CD4-positive, alpha-beta T cell treated with Interleukin-4 for 4 hours (primary cell): ENCODE data around the gene NYAP1.
"Not testable (repeated sequence)": the region's sequence is repeated elsewhere in the genome, so short reads cannot be mapped to it uniquely, and the experiment has no call there.

Source experiments
- DNase-seq: peaks from one replicate; pipeline ENCODE4 v3.0.0-alpha.2; 2020

The NYAP1 gene

DNA sequence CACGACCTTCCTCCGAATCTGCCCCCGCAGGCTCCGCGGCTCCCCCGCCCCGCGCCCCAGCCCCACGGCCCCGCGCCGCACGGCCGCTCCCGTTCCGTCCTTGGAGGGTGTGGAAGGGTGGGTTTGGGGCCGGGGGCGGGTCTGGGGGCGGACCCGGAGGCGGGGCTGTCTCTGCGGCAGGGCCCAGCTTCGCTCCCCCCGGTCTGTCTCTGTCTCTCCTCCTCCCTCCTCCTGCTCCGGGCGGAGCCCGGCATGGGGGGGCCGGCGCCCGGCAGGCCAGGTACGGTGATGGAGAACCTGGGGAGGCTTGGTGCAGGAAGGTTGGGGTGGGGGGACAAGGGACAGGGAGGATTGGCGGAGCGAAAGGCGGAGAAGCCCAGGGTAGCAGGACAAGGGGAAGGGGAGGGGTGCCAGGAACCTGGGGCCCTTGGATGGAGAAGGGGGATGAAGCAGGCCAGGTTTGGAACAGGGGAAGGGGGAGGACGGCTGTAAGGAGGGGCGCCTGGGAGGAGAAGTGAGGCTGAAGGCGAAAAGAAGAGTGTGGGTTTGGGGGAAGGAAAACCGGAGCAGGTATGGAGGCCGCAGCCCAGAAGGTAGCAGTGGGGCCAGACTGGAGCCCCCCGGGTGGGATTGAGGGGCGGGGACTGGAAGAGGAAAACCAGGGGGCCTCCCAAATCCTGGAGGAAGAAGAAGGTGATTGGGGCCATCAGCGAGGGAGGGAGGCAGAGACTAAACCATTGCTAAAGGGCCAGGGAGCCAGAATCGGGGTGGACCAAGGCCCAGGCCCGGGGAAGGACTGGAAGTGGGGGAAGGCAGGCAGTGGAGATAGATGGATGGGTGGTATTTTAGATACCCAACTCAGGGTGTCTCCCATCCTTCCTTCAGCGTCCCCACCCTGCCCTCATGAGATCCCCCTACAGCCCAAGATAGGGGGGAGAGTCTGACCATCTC lies at the start of gene NYAP1:
NYAP1 (plus strand) TSS at position 206 of the 951 bp plus-strand sequence. CDS start 1,385 bp downstream, outside the sequence.
- peak; percentile 53 for DNase-seq

DNA sequence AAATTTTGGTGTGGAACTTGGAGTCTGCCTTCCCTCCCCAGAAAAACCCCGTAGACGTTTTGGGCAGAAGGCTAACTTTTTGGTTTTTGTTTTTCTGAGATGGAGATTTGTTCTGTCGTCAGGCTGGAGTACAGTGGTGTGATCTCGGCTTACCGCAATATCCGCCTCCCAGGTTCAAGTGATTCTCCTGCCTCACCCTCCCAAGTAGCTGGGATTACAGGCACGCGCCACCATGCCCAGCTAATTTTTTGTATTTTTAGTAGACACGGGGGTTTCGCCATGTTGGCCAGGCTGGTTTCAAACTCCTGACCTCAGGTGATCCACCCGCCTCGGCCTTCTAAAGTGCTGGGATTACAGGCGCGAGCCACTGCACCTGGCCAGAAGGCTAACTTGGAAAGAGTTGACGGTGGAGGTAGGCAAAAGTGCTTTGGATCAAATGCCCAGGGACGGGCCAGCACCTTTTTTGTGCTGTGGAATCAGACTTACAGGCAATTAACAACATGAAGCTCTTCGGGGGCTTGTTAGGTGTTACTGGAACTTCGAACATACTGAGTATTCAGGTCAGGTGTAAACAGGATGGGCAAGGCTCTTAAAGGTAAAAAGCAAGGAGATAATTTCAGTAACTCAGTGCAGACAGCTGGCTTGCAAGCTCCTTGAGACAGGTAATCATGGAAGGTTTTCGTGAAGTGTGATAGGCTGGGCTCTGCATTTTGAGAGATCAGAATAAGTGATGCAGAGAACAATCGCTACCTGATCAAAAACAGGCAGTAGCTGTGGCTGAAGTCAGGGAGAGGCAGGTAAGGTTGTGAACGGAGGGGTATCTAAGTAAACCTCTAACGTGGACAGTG lies 49.2 kb upstream of the NYAP1 start:
- DNase-seq: no peak

DNA sequence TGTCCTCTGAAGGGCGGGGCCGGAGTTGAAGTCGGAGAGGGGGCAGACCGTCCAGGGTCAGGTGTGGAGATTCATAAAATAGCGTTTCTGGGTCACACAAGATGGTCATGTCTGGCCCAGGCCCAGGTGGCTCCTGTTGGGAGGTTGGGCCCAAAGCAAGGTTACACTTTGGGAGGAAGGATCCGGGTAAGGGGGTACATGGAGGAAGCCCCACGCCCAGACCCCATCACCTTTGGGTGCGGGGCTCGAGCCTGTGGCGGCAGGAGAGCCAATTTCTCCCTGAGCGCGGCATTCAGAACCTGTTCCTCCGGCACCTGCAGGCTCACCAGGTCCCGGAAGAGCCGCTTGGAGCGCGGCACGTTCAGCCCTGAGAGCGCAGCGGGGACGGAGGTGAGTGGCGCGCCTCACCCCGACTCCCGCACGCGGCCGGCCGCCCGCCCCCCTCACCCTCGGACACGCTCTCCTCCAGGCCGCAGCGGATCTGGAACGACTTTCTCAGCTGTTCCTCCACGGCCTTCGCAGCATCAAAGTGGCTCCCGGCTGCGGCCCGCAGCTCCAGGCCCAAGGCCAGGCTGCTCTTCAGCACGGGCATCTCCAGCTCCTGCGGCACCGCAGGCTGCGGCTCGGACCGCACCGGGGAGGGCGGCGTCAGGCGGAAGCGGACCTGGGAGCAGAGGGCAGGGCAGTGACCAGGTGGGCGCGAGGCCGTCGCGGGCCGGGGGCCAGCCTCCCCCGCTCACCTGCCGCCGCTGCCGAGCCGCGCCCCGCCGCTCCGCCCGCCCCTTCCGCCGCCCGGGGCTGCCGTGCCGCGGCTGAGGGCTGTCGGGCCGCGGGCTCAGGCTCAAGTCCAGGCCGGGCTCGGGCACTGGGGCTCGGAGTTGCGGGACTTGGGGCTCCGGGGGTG lies 48.1 kb upstream of the NYAP1 start:
- DNase-seq: peak; percentile 29

DNA sequence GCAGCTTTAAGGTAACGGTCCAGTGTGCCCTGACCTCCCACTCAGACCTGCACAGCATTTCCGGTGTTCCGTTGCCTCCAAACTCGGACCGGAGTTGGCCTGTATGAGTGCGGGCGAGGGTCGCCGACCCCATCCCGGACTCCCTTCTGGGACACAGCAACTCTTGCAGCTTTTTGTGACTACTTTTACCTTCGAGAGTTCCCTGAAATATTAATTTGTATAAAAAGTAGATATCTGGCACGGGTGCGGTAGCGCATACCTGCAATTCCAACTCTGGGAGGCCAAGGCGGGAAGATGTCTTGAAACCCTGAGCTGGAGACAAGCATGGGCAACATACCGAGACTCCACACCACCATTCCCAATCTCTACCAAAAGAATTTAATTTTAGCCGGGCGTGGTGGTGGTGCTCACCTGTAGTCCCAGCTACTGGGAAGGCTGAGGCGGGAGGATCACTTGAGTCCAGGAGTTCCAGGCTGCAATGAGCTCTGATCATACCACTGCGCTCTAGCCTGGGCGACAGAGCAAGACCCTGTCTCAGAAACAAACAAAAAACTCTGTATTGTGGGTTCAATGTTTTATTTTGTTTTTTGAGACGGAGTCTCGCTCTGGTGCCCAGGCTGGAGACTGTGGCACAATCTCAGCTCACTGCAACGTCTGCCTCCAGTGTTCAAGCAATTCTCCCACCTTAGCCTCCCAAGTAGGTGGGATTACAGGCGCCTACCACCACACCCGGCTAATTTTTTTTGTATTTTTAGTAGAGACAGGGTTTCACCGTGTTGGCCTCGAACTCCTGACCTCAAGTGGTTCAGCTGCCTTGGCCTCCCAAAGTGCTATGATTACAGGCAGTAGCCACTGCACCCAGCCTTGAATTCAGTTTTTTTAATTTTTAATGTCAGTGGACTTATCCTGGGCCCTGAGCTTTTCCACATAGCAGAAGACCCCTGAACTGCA lies 46.3 kb upstream of the NYAP1 start:
- no peak for DNase-seq

DNA sequence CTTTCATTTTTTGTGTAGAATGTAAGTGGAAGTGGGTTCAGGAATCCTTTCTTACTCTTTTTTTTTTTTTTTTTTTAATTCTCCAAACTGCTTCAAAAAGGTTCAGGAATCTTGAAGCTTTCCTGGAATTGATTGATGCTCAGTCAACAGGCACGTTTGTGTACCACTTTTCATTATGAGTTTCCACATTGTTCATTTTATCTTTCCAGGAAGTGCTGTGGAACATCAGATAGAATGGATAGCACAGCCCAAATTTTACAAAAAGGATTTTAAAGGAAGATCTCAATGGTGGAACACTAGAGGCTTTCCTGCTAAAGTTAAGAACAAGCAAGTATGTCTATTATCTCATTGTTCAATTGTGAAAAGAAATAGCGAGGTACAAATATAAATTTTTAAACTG lies 45.6 kb upstream of the NYAP1 start:
- no peak for DNase-seq

DNA sequence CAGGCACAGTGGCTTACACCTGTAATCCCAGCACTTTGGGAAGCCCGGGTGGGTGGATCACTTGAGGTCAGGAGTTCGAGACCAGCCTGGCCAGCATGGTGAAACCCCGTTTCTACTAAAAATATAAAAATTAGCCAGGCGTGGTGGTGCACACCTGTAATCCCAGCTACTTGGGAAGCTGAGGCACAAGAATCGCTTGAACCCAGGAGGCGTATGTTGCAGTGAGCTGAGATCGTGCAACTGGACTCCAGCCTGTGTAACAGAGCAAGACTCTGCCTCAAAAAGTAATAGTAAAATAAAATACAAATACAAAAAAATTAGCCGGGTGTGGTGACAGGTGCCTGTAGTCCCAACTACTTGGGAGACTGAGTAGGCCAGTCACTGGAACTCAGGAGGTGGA lies 45.0 kb upstream of the NYAP1 start:
- not testable (repeated sequence) for DNase-seq

DNA sequence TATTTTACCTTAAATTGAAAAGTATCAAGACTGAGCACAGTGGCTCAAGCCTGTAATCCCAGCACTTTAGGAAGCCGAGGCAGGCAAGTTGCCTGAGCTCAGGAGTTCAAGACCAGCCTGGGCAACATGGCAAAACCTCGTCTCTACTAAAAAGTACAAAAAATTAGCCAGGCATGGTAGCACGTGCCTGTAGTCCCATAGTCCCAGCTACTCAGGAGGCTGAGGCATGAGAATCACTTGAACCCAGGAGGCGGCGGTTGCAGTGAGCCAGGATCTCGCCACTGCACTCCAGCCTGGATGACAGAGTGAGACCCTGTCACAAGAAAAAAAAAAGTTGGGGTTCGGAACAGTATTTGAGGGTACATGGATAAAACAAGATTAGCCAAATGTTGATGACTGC lies 44.5 kb upstream of the NYAP1 start:
- DNase-seq: not testable (repeated sequence)

DNA sequence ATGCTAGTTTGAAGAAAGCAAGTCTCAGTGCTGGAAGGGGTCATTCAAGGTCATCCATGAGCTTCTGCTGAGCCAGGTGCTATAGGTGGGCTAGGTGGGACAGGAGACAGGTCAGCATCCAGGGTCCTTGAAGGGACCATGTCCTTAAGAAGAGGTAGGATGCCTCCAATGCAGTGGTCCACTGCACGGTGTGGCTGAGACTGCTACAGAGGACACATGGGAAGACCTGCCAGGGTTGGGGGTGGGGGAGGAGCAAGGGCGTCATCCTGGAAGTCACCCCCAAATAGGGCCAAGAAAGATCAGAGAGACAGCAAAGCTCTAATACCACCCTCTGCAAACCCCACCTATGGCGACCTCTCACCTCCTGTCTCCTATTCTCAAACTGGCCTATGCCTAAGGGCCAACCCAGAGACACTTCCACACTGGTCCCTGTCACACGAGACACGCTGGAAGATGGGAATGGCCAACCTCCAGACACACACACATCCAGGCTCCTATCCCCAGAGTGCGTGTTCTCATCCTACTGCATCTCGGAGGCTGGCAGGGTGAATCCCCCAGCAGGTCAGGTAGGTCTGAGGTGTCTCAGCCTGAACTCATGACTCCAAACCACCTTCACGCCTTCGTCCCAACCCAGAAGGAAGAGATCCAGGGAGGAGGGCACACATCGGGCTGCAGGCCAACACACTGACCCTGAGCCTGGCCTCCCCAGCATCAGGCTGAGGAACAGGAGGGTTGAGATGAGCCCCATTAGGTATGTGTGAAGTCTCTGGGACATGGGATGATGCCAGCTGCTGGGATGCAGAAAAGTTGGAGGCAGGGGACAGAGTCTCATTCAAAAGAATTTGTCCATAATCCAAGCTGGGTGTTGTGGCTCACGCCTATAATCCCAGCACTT lies 41.8 kb upstream of the NYAP1 start:
- DNase-seq: no peak

DNA sequence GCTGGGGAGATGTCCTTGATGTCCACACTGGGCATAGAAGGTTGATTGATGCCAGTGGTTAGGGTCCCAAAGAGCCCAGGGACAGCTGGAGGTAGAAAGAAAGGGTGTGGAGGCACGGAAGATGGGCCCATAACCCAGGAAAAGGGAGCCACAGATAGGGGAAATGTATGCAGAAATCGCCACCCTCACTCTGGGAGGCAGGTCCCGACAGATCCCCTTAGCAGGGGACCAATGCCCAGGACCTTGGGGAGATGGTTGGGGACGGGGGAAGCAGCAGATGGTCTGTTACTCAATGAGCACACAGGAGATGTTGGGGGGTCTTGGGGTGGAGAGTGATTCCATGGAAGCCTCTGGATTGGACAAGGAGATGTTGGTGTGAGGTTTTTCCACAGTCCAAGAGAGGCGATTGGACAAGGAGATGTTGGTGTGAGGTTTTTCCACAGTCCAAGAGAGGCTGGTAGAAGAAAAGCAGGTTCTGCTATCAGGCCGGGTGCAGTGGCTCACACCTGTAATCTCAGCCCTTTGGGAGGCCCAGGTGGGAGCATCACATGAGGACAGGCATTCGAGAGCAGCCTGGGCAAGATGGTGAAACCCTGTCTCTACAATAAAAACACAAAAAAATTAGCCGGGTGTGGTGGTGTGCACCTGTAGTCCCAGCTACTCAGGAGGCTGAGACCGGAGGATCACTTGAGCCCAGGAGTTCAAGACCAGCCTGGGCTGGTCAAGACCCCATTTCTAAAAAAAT lies 40.5 kb upstream of the NYAP1 start:
- no peak for DNase-seq

DNA sequence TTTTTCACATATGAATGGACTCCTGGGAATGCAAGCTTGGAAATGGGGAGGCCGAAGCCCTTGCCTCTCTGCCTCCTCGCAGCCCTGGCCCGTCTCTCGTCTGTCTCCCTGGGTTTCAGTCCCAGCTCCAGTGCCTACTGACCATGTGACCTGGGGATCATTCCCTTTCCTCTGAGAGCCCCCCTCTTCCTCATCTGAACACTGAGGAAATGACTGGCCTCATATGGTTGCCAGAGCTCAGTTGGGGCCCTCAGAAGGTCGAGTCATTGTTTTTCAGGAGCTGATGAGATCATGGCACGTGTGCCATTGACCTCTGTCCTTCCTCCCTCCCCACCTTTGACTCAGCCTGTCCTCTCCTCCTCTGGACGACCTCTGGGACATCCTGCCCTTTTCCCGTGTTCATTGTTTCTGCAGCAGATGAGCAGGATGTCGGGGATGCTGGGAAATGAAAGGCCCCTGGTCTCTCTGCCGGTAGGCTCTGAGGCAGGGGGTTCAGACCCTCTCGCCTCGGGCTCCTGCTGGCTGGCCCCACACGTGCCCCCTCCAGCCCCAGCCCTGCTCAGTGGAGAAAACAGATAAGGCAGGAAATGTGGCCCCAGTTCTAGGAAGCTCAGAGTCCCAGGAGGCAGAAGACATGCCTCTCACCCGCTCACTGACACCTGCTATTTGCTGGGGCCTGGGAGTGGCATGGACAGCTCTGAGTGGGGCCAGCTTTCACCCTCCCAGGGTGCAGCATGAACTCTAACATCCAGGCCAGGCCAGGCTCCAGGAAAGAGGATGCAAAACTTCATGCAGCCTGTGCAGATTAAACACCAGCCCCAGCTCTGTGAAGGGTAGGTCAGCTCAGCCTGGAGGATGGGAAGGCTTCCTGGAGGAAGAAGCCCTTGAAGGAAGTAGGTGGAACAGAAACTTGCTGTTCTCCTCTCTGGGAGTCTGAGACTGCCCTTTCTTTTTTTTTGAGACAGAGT lies 39.1 kb upstream of the NYAP1 start:
- no peak for DNase-seq

DNA sequence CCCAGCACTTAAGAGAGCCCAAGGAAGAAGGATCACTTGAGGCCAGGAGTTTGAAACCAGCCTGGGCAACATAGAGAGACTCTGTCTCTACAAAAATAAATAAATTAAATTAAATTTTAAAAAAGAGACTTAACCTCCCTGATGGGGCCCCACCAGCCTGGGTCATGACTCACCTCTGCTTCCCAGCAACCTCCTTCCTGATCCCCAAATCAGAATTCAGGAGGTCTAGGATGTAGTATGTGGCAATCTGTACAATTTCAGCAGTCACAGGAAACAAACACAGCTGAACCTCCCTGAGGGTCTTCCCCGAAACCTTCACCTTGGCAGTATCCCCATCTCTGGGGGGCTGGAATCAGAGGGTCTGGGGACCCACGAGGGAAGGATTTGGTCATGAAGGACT lies 37.7 kb upstream of the NYAP1 start:
- DNase-seq: no peak

DNA sequence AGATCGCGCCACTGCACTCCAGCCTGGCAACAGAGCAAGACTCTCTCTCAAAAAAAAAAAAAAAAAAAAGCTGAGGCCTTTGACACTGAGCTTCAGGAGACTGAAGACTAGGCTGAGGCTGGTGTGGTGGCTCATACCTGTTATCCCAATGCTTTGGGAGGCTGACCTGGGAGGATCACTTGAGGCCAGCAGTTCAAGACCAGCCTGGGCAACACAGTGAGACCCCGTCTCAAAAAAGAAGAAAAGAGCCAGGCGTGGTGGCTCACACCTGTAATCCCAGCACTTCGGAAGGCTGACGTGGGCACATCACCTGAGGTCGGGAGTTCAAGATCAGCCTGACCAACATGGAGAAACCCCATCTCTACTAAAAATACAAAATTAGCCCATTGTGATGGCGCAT lies 36.4 kb upstream of the NYAP1 start:
- DNase-seq: not testable (repeated sequence)

DNA sequence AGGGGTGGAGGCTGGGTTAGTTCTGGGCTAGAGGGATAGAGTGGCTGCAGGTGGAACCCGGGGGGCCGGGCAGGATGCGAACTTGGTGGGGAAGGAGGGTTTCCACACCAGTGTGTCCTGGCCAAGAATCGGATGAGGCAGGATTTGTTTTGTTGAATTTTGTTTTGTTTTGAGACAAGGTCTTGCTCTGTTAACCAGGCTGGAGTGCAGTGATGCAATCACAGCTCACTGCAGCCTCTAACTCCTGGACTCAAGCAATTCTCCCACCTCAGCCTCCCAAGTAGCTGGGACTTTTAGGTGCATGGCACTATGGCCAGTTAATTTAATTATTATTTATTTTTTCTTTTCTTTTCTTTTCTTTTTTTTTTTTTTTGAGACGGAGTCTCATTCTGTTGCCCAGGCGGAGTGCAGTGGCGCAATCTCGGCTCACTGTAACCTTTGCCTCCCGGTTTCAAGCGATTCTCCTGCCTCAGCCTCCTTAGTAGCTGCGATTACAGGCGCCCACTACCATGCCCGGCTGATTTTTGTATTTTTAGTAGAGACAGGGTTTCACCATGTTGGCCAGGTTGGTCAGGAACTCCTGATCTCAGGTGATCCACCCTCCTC lies 34.4 kb upstream of the NYAP1 start:
- DNase-seq: no peak

DNA sequence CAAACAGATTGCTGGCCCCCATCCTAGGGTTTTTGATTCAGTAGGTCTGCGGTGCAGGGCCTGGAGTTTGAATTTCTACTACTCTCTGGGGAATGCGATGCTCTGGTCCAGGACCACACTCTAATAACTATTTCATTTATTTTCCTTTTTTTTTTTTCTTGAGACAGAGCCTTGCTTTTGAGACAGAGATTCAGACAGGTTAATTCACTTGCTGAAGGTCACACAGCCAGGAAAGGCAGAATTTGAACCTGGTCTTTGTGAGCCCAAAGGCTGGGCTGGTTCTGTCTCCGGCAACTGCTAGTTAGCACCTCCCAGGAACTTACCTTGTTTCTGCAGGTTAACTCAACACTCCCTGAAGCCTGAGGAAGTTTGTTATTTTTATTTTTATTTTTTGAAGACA lies 31.2 kb upstream of the NYAP1 start:
- no peak for DNase-seq

DNA sequence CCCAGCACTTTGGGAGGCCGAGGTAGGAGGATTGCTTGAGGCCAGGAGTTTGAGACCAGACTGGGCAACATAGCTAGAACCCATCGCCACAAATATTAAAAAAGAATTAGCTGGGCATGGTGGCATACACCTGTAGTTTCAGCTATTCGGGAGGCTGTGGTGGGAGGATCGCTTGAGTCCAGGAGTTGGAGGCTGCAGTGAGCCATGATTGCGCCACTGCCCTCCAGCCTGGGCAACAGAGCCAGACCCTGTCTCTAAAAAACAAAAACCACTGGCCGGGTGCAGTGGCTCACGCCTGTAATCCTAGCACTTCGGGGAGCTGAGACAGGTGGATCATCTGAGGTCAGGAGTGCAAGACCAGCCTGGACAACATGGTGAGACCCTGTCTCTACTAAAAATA lies 29.9 kb upstream of the NYAP1 start:
- not testable (repeated sequence) for DNase-seq

DNA sequence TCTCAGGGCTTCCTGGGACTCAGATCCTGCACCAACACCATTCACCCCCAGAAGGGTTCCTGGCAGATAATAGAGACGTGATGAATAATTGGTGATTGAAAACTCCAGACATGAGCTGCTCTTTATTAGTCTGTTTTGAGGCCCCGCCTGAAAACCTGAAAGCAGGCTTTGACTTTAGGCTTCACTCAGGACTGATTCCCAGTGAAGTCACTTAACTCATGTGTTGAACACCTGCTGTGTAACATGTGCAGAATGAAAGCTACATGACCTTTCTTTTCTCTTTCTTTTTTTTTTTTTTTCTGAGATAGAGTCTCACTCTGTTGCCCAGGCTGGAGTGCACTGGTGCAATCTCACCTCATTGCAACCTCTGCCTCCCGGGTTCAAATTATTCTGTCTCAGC lies 28.5 kb upstream of the NYAP1 start:
- DNase-seq: no peak

DNA sequence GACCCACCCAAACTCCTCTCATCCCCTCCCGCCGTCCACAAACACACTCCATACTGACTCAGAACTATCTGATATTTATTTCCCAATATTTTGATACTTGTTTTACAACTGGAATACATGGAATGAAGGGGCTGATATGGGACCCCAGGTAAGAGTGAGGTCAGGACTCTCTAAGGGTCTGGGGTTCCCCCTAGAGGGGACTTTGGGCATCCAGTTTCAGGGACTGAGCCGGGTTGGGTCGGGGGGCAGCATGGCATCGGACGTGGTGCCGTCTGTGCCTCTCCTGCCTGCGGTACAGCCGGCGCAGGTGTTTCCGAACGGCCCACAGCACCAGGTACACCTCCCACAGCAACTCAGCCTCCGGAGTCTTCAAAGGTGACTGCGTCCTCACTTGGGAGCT lies 27.2 kb upstream of the NYAP1 start:
- no peak for DNase-seq

DNA sequence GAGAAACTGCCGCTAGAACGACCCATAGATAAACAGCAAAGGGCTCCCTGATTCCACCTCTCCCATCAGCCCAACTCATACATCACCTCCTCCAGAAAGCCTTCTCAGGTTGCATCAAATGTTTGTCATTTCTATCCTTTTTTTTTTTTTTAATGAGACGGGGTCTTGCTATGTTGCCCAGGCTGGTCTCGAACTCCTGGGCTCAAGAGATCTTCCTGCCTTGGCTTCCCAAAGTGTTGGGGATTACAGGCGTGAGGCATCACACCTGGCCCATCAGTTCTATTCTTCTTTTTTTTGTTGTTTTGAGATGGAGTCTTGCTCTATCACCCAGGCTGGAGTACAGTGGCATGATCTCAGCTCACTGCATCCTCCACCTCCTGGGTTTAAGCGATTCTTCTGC lies 26.7 kb upstream of the NYAP1 start:
- DNase-seq: no peak
